Measurements from ENCODE around the gene ASAH2. TPM values are rescaled to one million over a fixed set of nuclear protein-coding genes. Genes with fewer than 3 reads are reported as not detected.
"Not testable (repeated sequence)": the region's sequence is repeated elsewhere in the genome, so short reads cannot be mapped to it uniquely, and the experiment has no call there.

Gene ASAH2
- total RNA-seq, 1 donor from 2014 or later = not detected

DNA sequence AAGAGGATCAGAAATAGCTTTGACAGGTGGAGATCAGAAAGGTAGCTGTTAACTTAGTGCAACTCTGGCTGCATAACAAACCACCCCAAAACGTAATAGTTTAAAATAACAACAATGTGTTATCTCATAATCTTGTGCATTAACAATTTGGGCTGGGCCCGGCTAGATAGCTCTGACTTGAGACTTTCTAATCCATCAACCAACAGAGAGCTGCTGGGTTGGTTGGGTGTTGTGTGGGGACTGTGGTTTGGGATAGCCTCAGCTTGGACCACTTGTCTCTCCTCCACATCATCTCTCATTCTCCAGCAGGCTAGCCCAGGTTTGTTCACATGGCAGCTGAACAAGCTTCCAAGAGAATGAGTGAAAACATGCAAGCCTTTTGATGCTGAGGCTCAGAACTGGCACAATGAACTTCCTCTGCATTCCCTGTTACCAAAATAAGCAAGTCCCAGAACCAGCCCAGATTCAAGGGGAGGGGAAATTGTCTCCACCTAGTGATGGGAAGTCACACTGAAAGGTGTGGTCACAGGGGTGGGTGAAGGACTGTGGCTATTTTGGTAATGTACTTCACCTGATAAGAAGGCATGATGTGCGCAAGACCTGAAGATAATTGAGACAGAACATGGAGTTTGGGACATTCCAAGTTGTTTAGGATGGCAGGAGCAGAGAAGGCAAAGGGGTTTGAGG lies 20.4 kb upstream of the ASAH2 start:
- no peak overlapping the region for H3K27ac ChIP-seq
- H3K36me3 ChIP-seq = no peaks in the 10 kb centered on the region
- TF ChIP-seq, protein P1, sequence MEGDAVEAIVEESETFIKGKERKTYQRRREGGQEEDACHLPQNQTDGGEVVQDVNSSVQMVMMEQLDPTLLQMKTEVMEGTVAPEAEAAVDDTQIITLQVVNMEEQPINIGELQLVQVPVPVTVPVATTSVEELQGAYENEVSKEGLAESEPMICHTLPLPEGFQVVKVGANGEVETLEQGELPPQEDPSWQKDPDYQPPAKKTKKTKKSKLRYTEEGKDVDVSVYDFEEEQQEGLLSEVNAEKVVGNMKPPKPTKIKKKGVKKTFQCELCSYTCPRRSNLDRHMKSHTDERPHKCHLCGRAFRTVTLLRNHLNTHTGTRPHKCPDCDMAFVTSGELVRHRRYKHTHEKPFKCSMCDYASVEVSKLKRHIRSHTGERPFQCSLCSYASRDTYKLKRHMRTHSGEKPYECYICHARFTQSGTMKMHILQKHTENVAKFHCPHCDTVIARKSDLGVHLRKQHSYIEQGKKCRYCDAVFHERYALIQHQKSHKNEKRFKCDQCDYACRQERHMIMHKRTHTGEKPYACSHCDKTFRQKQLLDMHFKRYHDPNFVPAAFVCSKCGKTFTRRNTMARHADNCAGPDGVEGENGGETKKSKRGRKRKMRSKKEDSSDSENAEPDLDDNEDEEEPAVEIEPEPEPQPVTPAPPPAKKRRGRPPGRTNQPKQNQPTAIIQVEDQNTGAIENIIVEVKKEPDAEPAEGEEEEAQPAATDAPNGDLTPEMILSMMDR (IDR thresholded peaks at IDR 0.05) = no peak
- H3K4me1 ChIP-seq = no peaks in the 10 kb centered on the region
- intact Hi-C loops (cut with DNase I) = no loop called here
- DNase-seq = no peak
- no peak for ATAC-seq
- H3K9me3 ChIP-seq = no peaks in the 10 kb centered on the region
- no peaks in the 10 kb centered on the region for H3K27me3 ChIP-seq (ENCODE audit: low read depth)
- H3K4me3 ChIP-seq = no peak overlapping the region

DNA sequence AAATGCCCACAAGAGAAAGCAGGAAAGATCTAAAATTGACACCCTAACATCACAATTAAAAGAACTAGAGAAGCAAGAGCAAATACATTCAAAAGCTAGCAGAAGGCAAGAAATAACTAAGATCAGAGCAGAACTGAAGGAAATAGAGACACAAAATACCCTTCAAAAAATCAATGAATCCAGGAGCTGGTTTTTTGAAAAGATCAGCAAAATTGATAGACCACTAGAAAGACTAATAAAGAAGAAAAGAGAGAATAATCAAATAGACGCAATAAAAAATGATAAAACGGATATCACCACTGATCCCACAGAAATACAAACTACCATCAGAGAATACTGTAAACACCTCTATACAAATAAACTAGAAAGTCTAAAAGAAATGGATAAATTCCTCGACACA lies 16.6 kb upstream of the ASAH2 start:
- H3K27me3 ChIP-seq (ENCODE audit: low read depth); DNase-seq; ATAC-seq; H3K4me3 ChIP-seq; H3K9me3 ChIP-seq; H3K27ac ChIP-seq; intact Hi-C loops (cut with DNase I); H3K4me1 ChIP-seq; H3K36me3 ChIP-seq: not testable (repeated sequence)

DNA sequence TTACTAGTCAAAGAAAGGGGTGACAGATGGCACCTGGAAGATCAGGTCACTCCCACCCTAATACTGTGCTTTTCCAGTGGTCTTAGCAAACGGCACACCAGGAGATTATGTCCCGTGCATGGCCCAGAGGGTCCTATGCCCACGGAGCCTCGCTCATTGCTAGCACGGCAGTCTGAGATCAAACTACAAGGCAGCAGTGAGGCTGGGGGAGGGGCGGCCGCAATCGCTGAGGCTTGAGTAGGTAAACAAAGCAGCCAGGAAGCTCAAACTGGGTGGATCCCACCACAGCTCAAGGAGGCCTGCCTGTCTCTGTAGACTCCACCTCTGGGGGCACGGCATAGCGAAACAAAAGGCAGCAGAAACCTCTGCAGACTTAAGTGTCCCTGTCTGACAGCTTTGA lies 11.3 kb upstream of the ASAH2 start:
- not testable (repeated sequence) for DNase-seq

DNA sequence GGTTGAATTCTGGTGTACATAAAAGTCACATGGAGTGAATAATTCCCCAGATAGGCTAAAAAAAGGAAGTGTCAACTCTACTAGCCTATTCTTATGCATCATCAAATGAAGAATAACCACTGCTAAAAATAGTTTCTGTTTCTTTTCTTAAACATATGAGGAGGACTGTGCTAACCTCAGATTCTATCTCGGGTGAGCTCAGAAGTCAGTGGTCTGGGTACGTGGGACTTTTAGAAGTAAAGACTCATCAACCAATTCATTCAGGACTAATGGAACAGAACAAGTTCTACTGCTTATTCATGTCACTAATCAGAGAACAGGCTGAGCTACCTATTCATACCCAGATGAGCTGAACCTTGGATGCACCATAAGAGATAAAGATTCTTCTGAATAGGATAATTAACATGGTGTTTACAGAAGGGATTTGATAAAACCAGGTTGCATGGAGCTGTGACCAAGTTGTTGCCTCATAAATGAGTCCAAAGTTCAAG lies 9.5 kb upstream of the ASAH2 start:
- H3K4me3 ChIP-seq = no peak overlapping the region
- DNase-seq (no peak), ATAC-seq (no peak)
- no peaks in the 10 kb centered on the region for H3K4me1 ChIP-seq
- H3K27ac ChIP-seq = no peak overlapping the region
- H3K27me3 ChIP-seq (ENCODE audit: low read depth) = no peaks in the 10 kb centered on the region
- intact Hi-C loops (cut with DNase I) = no loop called here
- TF ChIP-seq, protein P1 (IDR thresholded peaks at IDR 0.05) = no peak
- H3K36me3 ChIP-seq = no peaks in the 10 kb centered on the region
- H3K9me3 ChIP-seq = no peaks in the 10 kb centered on the region

More for the DNA sequence above, 11.3 kb upstream of the ASAH2 start:
- H3K27me3 ChIP-seq (ENCODE audit: low read depth); H3K4me1 ChIP-seq; H3K36me3 ChIP-seq; intact Hi-C loops (cut with DNase I); H3K4me3 ChIP-seq; ATAC-seq; H3K9me3 ChIP-seq; H3K27ac ChIP-seq: not testable (repeated sequence)

DNA sequence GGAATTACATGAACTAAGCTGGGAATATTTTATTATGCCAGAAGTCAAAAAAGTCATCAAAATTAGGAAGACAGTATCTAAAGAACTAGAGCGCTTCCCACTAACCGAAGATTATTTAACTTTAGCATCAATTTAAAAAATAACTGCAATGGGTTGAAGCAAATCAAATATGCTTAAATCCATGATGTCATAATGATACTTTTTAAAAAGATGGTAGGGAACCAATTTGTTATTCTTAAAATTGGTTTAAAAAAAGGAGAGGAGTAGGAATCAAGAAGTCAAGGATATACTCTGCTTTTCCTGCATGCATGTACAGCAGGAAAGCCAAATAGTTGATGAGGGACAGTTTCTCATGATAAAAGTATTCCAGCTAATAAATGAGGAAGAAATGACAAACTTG lies 3.2 kb upstream of the ASAH2 start:
- Histone ChIP-seq H3K4me3 (no peak overlapping the region), H3K4me1 (no peaks in the 10 kb centered on the region), H3K27me3 (ENCODE audit: low read depth) (no peaks in the 10 kb centered on the region), H3K27ac (no peak overlapping the region), H3K9me3 (no peaks in the 10 kb centered on the region), H3K36me3 (no peaks in the 10 kb centered on the region)
- intact Hi-C loops (cut with DNase I) = no loop called here
- DNase-seq (no peak), ATAC-seq (no peak)
- TF ChIP-seq, protein P1 (IDR thresholded peaks at IDR 0.05) = no peak

DNA sequence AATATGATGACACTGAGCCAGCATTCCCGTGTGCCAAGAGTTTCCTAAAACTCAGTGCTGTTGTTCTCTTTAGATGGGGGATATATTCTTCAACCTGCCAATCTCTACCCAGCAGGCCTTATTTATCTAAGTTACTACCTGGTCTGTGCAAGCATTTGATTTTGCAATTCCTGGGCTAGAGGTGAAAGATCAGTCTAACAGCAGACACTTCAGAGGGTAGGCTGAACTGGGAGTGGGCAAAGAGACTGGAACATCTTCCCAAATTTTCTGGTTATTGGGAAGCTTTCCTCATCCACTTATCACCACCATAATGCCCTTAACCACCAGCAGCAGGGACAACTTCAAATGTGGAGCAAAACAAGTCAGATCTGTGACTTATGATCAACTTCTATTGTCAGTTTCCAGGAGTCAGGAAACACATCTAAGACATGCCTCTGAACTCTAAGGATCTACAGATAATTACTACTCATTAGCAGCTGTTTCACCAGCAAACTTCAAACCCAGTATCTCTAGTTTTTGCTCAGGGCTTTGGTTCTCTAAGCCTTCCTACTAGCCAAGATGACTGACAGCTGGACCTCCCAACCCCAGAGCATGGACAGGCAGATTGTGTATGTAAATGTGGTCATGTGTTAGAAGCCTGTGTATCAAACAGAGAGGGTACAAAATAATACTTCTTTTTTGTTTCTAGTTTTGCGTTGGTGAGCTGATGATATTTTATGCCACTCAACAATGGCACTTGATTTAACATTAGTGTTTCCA lies 1.0 kb downstream of the ASAH2 start:
- ATAC-seq (no peak), DNase-seq (no peak)
- intact Hi-C loops (cut with DNase I) = no loop called here
- Histone ChIP-seq H3K27ac (no peak overlapping the region), H3K27me3 (ENCODE audit: low read depth) (no peaks in the 10 kb centered on the region), H3K4me1 (no peaks in the 10 kb centered on the region), H3K9me3 (no peaks in the 10 kb centered on the region), H3K36me3 (no peaks in the 10 kb centered on the region), H3K4me3 (no peak overlapping the region)
- TF ChIP-seq, protein P1 (IDR thresholded peaks at IDR 0.05) = no peak
